ENCODE measurements around the gene HOXA6.

DNA sequence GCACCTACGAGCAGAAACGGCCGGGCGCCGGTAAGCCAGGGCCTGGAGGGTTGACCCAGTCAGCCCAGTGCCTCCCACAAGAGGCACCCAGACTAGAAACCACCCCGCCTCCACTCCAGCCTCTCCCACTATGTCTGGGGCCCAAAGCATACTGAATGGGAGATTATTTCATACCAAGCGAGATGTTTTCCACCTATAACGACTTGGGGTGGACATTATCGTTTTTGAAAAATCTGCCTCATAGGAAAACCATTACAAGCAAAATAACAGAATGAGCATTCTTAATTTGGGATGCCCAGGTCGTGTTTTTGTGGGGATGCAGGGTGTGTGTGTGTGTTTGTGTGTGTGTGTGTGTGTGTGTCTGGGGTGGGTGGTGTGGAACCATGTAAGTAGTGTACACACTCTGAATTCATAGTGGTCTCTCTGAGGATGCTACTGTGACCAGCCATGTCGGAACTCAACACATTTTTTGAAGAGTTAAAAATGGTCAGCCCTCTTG lies 1.6 kb downstream of the HOXA6 start:
- TF ChIP-seq, protein P1, sequence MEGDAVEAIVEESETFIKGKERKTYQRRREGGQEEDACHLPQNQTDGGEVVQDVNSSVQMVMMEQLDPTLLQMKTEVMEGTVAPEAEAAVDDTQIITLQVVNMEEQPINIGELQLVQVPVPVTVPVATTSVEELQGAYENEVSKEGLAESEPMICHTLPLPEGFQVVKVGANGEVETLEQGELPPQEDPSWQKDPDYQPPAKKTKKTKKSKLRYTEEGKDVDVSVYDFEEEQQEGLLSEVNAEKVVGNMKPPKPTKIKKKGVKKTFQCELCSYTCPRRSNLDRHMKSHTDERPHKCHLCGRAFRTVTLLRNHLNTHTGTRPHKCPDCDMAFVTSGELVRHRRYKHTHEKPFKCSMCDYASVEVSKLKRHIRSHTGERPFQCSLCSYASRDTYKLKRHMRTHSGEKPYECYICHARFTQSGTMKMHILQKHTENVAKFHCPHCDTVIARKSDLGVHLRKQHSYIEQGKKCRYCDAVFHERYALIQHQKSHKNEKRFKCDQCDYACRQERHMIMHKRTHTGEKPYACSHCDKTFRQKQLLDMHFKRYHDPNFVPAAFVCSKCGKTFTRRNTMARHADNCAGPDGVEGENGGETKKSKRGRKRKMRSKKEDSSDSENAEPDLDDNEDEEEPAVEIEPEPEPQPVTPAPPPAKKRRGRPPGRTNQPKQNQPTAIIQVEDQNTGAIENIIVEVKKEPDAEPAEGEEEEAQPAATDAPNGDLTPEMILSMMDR (IDR thresholded peaks at IDR 0.05; ENCODE audit: borderline replicate concordance, extremely low read depth, low read length, poor library complexity, severe bottlenecking): no peak
- no peak for TF ChIP-seq EZH2 (IDR thresholded peaks at IDR 0.05; ENCODE audit: borderline replicate concordance, low read depth, low read length, severe bottlenecking)

All from DND-41 (cell line).